Mesenchymal stem cell (in vitro differentiated cells and primary cell): ENCODE data around the gene ENO2.

Source experiments
- DNase-seq: peaks from one replicate; pipeline ENCODE4 v3.0.0-alpha.2; 2013
- H2AFZ ChIP-seq: one replicate; pipeline ENCODE4 v1.6.1; 2013; ENCODE audit warnings: low read depth, mild to moderate bottlenecking, control low read depth, inconsistent platforms, low read length, moderate library complexity
- H2AK5ac ChIP-seq: 2 replicates; pipeline ENCODE4 v1.6.1; 2013; ENCODE audit warnings: low read length, moderate library complexity, mild to moderate bottlenecking, inconsistent platforms; ENCODE audit not compliant: severe bottlenecking
- H2BK120ac ChIP-seq: one replicate; pipeline ENCODE4 v1.6.1; 2013; ENCODE audit warnings: low read depth, mild to moderate bottlenecking, inconsistent platforms, low read length, moderate library complexity
- H2BK12ac ChIP-seq, 2 experiments: one replicate each; pipeline ENCODE4 v1.6.1; 2013; ENCODE audit warnings: inconsistent platforms in 2 of 2, low read length in 2 of 2, mild to moderate bottlenecking in 2 of 2, moderate library complexity in 2 of 2, control low read depth in 1 of 2
- H2BK15ac ChIP-seq: one replicate; pipeline ENCODE4 v1.6.1; 2013; ENCODE audit warnings: mild to moderate bottlenecking, low read depth, inconsistent platforms; ENCODE audit not compliant: poor library complexity, severe bottlenecking
- H2BK5ac ChIP-seq: 2 replicates; pipeline ENCODE4 v1.6.1; 2013; ENCODE audit warnings: low read depth, mild to moderate bottlenecking, low read length, control low read depth, inconsistent platforms; ENCODE audit not compliant: poor library complexity, severe bottlenecking
- H3K14ac ChIP-seq, 2 experiments: one replicate each; pipeline ENCODE4 v1.6.1; 2013; ENCODE audit warnings: inconsistent platforms in 2 of 2, low read length in 2 of 2, control low read depth in 1 of 2, mild to moderate bottlenecking in 1 of 2, moderate library complexity in 1 of 2
- H3K18ac ChIP-seq, 2 experiments: one replicate each; pipeline ENCODE4 v1.6.1; 2013; ENCODE audit warnings: inconsistent platforms in 2 of 2, low read length in 2 of 2, control low read depth in 1 of 2, low read depth in 1 of 2, mild to moderate bottlenecking in 1 of 2
- H3K23ac ChIP-seq, 2 experiments: one replicate each; pipeline ENCODE4 v1.6.1; 2013; ENCODE audit warnings: inconsistent platforms in 2 of 2, low read length in 2 of 2, mild to moderate bottlenecking in 2 of 2, moderate library complexity in 2 of 2, control low read depth in 1 of 2
- H3K27ac ChIP-seq: 2 replicates; pipeline ENCODE4 v1.5.1; 2013; ENCODE audit warnings: mild to moderate bottlenecking, moderate library complexity, low read length, control low read depth, inconsistent platforms; ENCODE audit not compliant: poor library complexity, severe bottlenecking
- H3K27me3 ChIP-seq, 2 experiments: 2 replicates each; pipeline versions ENCODE4 v1.6.1 to v1.7.0; 2013; ENCODE audit warnings: low read length in 2 of 2, mild to moderate bottlenecking in 2 of 2, moderate library complexity in 2 of 2, control low read depth in 1 of 2, inconsistent platforms in 1 of 2; ENCODE audit not compliant: control insufficient read depth in 1 of 2, insufficient read depth in 1 of 2
- H3K36me3 ChIP-seq, 2 experiments: 2 replicates each; pipeline versions ENCODE4 v1.6.1 to v1.7.0; 2013; ENCODE audit warnings: low read length in 2 of 2, control low read depth in 1 of 2, inconsistent platforms in 1 of 2, low read depth in 1 of 2, mild to moderate bottlenecking in 1 of 2; ENCODE audit not compliant: insufficient read depth in 2 of 2, control insufficient read depth in 1 of 2
- H3K4ac ChIP-seq, 2 experiments: one replicate each; pipeline ENCODE4 v1.6.1; 2013; ENCODE audit warnings: inconsistent platforms in 2 of 2, low read length in 2 of 2, mild to moderate bottlenecking in 2 of 2, moderate library complexity in 2 of 2, control low read depth in 1 of 2, low read depth in 1 of 2
- H3K4me1 ChIP-seq: 2 replicates; pipeline ENCODE4 v1.6.1; 2013; ENCODE audit warnings: low read depth, low read length, control low read depth; ENCODE audit not compliant: control insufficient read depth, insufficient read depth
- H3K4me2 ChIP-seq: 2 replicates; pipeline ENCODE4 v1.6.1; 2013; ENCODE audit warnings: low read length, mild to moderate bottlenecking, inconsistent platforms; ENCODE audit not compliant: poor library complexity, severe bottlenecking
- H3K4me3 ChIP-seq, 2 experiments: 2 replicates each; pipeline versions ENCODE4 v1.5.1 to v1.7.0; 2013; ENCODE audit warnings: low read length in 2 of 2, mild to moderate bottlenecking in 2 of 2, control low read depth in 1 of 2, low read depth in 1 of 2; ENCODE audit not compliant: insufficient read depth in 1 of 2
- H3K79me1 ChIP-seq: replicated peaks from 2 replicates; pipeline ENCODE4 v1.6.1; 2013; ENCODE audit warnings: mild to moderate bottlenecking, control low read depth, low read length, inconsistent platforms; ENCODE audit not compliant: poor library complexity, severe bottlenecking
- H3K9ac ChIP-seq: 2 replicates; pipeline ENCODE4 v1.7.0; 2013; ENCODE audit warnings: mild to moderate bottlenecking, low read length, moderate library complexity
- H3K9me3 ChIP-seq: 2 replicates; pipeline ENCODE4 v1.7.0; 2013; ENCODE audit warnings: mild to moderate bottlenecking, low read length; ENCODE audit not compliant: control insufficient read depth
- H4K8ac ChIP-seq: one replicate; pipeline ENCODE4 v1.6.1; 2013; ENCODE audit warnings: inconsistent platforms, mild to moderate bottlenecking, low read length, moderate library complexity
- H4K91ac ChIP-seq: one replicate; pipeline ENCODE4 v1.6.1; 2013; ENCODE audit warnings: mild to moderate bottlenecking, low read length, inconsistent platforms
- WGBS: methylation state at CpG from one replicate; pipeline ENCODE4 v1.1.7; 2013; ENCODE audit warnings: mixed read lengths; 5-methylcytosine and 5-hydroxymethylcytosine counted together

The ENO2 gene

DNA sequence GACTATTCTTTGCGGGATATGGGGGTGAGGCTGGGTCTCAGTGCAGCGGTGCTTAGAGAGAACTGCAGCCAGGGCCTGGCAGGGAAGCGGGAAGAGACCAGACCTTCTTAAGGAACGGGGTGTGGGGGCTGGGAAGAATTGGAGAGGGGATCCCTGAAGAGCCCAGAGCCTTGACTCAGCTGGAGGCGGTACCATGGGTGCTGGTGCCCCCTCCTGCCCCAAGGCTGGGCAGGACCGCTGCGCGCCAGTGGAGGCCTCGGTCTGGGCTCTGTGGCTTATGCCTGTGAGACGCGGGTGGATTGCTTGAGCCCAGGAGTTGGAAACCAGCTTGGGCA is 27.9 kb downstream of the ENO2 start:
- H3K4me2 ChIP-seq = no peak overlapping the region
- H3K4ac ChIP-seq = no peak overlapping the region
- no peaks in the 10 kb centered on the region for H3K9me3 ChIP-seq
- DNase-seq = no peak
- H4K91ac ChIP-seq = no peak overlapping the region
- WGBS = 98% methylated on average over 11 of the region's 11 CpGs
- H2AFZ ChIP-seq = no peak overlapping the region
- H2BK120ac ChIP-seq = no peak overlapping the region
- H2AK5ac ChIP-seq = no peak overlapping the region
- H3K27ac ChIP-seq = peak overlapping the region; percentile 47
- no peak overlapping the region for H3K14ac ChIP-seq
- peak overlapping the region in 1 of 2 experiments; percentile 74 for H2BK12ac ChIP-seq
- H3K27me3 ChIP-seq = no peaks in the 10 kb centered on the region
- H2BK5ac ChIP-seq = no peak overlapping the region
- peaks cover 42% of the 10 kb centered on the region for H3K4me1 ChIP-seq
- peak overlapping the region in 1 of 2 experiments; percentile 30 for H3K4me3 ChIP-seq
- peak overlapping the region; percentile 47 for H4K8ac ChIP-seq
- no peak overlapping the region for H3K23ac ChIP-seq
- peaks cover 44 to 53% of the 10 kb centered on the region in 2 experiments for H3K36me3 ChIP-seq
- peaks cover 11% of the 10 kb centered on the region for H3K79me1 ChIP-seq
- H3K18ac ChIP-seq = no peak overlapping the region
- peak overlapping the region; percentile 20 for H2BK15ac ChIP-seq
- H3K9ac ChIP-seq = peak overlapping the region; percentile 93

DNA sequence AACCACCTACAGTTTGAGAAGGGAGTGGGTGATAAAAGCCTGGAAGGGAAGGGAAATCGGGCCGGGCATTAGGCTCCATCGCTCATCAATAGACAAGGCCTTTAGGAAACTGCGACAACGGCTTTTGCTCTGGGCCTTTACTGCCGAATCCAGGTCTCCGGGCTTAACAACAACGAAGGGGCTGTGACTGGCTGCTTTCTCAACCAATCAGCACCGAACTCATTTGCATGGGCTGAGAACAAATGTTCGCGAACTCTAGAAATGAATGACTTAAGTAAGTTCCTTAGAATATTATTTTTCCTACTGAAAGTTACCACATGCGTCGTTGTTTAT is 29.0 kb downstream of the ENO2 start:
- H2AK5ac ChIP-seq = peak overlapping the region; percentile 38
- WGBS = 4% methylated on average over 10 of the region's 13 CpGs
- no peak overlapping the region for H2BK12ac ChIP-seq
- peak overlapping the region in 1 of 2 experiments; percentile 32 for H3K4ac ChIP-seq
- no peaks in the 10 kb centered on the region for H3K9me3 ChIP-seq
- no peak overlapping the region for H2BK120ac ChIP-seq
- H3K9ac ChIP-seq = peak overlapping the region; percentile 93
- H3K4me2 ChIP-seq = peak overlapping the region; percentile 3
- no peak overlapping the region for H3K18ac ChIP-seq
- DNase-seq = peak; percentile 97
- no peak overlapping the region for H3K14ac ChIP-seq
- H3K36me3 ChIP-seq = peaks cover 44 to 46% of the 10 kb centered on the region in 2 experiments
- H3K79me1 ChIP-seq = peaks cover 14% of the 10 kb centered on the region
- H3K27ac ChIP-seq = peak overlapping the region; percentile 94
- no peak overlapping the region for H2BK5ac ChIP-seq
- H2BK15ac ChIP-seq = no peak overlapping the region
- no peak overlapping the region for H2AFZ ChIP-seq
- H3K4me3 ChIP-seq = peak overlapping the region in 1 of 2 experiments; percentile 82
- H3K27me3 ChIP-seq = no peaks in the 10 kb centered on the region
- H3K4me1 ChIP-seq = peaks cover 34% of the 10 kb centered on the region
- peak overlapping the region; percentile 68 for H4K8ac ChIP-seq
- H3K23ac ChIP-seq = no peak overlapping the region
- no peak overlapping the region for H4K91ac ChIP-seq

DNA sequence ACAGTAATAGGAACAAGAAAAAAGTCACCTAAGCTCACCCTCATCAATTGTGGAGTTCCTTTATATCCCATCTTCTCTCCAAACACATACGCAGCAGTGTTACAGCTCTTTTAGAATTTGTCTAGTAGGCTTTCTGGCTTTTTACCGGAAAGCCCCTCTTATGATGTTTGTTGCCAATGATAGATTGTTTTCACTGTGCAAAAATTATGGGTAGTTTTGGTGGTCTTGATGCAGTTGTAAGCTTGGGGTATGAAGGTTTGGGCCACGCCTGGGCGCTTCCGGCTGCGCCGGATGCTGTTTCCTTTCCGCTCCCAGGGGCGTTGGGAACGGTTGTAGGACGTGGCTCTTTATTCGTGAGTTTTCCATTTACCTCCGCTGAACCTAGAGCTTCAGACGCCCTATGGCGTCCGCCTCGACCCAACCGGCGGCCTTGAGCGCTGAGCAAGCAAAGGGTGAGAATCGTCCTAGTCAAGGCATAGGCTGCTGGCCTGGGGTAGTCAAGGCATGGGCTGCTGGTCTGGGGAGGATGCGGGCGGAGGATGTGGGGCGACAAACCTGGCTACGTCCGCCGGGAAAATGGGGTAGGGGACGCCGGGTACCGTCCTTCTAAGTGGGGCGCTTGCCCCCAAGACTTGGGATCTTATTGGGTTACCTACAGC is 29.5 kb downstream of the ENO2 start, which contains the start of the genes C12orf57 and RNU7-1:
Gene C12orf57, plus strand, starts transcription at position 301 of the 659 bp plus-strand sequence. Its CDS starts 100 bp downstream, at position 401.
Gene RNU7-1, plus strand, starts transcription at position 95 of the 659 bp plus-strand sequence.
- 1% methylated on average over 29 of the region's 31 CpGs for WGBS
- H4K8ac ChIP-seq = peak within 1 kb of the TSS; percentile 68
- H3K36me3 ChIP-seq = peaks cover 39 to 41% of the 10 kb centered on the region in 2 experiments
- peaks cover 33% of the 10 kb centered on the region for H3K4me1 ChIP-seq
- no peaks in the 10 kb centered on the region for H3K9me3 ChIP-seq
- peak within 1 kb of the TSS; percentile 44 to 68 for H3K18ac ChIP-seq
- peak within 1 kb of the TSS; percentile 8 to 14 for H2BK12ac ChIP-seq
- peaks cover 12% of the 10 kb centered on the region for H3K79me1 ChIP-seq
- H3K23ac ChIP-seq = peak within 1 kb of the TSS in 1 of 2 experiments; percentile 35
- peak within 1 kb of the TSS; percentile 5 for H2BK5ac ChIP-seq
- H2AFZ ChIP-seq = peak within 1 kb of the TSS; percentile 36
- peak within 1 kb of the TSS; percentile 86 for H2AK5ac ChIP-seq
- peak within 1 kb of the TSS; percentile 85 for H3K4me2 ChIP-seq
- peak within 1 kb of the TSS; percentile 58 to 82 for H3K4me3 ChIP-seq
- H4K91ac ChIP-seq = peak within 1 kb of the TSS; percentile 40
- H3K9ac ChIP-seq = peak within 1 kb of the TSS; percentile 93
- H3K4ac ChIP-seq = peak within 1 kb of the TSS; percentile 62 to 88
- peak; percentile 96 for DNase-seq
- peak within 1 kb of the TSS; percentile 94 for H3K27ac ChIP-seq
- peak within 1 kb of the TSS in 1 of 2 experiments; percentile 35 for H3K14ac ChIP-seq
- H2BK120ac ChIP-seq = no peak within 1 kb of the TSS
- no peaks in the 10 kb centered on the region for H3K27me3 ChIP-seq
- peak within 1 kb of the TSS; percentile 58 for H2BK15ac ChIP-seq

DNA sequence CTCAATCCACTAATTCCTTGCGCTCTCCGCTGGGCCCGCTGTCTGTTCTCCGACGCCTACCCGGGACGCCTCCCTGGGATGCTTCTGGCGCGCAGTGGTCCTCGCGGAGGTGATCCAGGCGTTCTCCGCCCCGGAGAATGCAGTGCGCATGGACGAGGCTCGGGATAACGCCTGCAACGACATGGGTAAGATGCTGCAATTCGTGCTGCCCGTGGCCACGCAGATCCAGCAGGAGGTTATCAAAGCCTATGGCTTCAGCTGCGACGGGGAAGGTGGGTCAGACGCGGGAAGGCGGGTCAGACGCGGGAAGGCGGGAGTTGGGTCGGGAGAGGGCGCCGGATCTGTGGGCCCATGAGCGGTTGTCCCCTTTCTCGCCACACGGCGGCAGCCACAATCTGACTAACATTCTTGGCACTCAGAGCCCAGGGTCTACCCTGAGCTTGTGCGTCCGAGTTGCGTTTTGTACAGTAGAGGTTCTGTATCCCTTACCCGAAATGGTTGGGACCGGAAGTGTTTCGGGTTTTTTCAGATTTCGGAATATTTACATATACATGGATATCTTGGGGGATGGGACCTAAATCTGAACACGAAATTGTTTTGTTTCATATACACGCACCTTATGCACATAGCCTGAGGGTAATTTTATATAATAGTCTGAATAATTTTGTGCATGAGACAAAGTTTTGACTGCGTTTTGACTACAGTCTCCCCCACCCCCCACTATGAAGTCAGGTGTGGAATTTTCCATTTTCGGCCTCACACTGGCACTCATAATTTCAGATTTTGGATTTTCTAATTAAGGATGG is 30.2 kb downstream of the ENO2 start:
- H3K9me3 ChIP-seq = no peaks in the 10 kb centered on the region
- H3K27me3 ChIP-seq = no peaks in the 10 kb centered on the region
- no peak overlapping the region for H2BK15ac ChIP-seq
- peak; percentile 95 for DNase-seq
- H3K23ac ChIP-seq = no peak overlapping the region
- H3K9ac ChIP-seq = peak overlapping the region; percentile 93
- H2AFZ ChIP-seq = peak overlapping the region; percentile 1
- H4K8ac ChIP-seq = peak overlapping the region; percentile 67
- peaks cover 33% of the 10 kb centered on the region for H3K4me1 ChIP-seq
- H3K36me3 ChIP-seq = peaks cover 32 to 34% of the 10 kb centered on the region in 2 experiments
- peak overlapping the region; percentile 94 for H3K27ac ChIP-seq
- H2BK12ac ChIP-seq = peak overlapping the region; percentile 8 to 14
- peak overlapping the region; percentile 62 to 88 for H3K4ac ChIP-seq
- H3K14ac ChIP-seq = peak overlapping the region in 1 of 2 experiments; percentile 35
- peak overlapping the region; percentile 40 for H4K91ac ChIP-seq
- H2BK120ac ChIP-seq = no peak overlapping the region
- H2BK5ac ChIP-seq = peak overlapping the region; percentile 5
- peak overlapping the region; percentile 44 to 68 for H3K18ac ChIP-seq
- peak overlapping the region; percentile 86 for H2AK5ac ChIP-seq
- H3K4me2 ChIP-seq = peak overlapping the region; percentile 85
- peak overlapping the region; percentile 58 to 82 for H3K4me3 ChIP-seq
- peaks cover 8% of the 10 kb centered on the region for H3K79me1 ChIP-seq
- WGBS = under 1% methylated on average over 41 of the region's 48 CpGs
